K562 (cell line): Measurements from ENCODE around the gene TIPIN. TPM values are rescaled to one million over a fixed set of nuclear protein-coding genes. Genes with fewer than 3 reads are reported as not detected.

Experiments
- ATAC-seq: fragments of 200-7000 bp; cut with Tn5 transposase; 3 replicates; pipeline ENCODE4 v1.9.1; 2020; ENCODE audit warnings: moderate library complexity
- BruUV-seq: library from RNA; stranded (reverse); fragments of 400-500 nt; replicated peaks from 2 replicates; lab custom pipeline; 2021; lab: Mats Ljungman, UMichigan
- CTCF ChIA-PET: fragments of 300-600 bp; formaldehyde crosslinking; extraction: SDS; loops from one replicate; lab custom pipeline; 2021; ENCODE audit warnings: low intra/inter-chr PET ratio; lab: Yijun Ruan, JAX
- POLR2A ChIA-PET: fragments of 300-600, 350-650 bp; sonication (Branson Sonifier 250); formaldehyde crosslinking; extraction: SDS; loops from one replicate; lab custom pipeline; 2021; ENCODE audit warnings: antibody characterized with exemption, inconsistent platforms; lab: Yijun Ruan, JAX
- DNase-seq, 4 experiments: peaks; one replicate each; pipeline versions ENCODE4 v3.0.0 to v3.0.0-alpha.2; 2011 to 2018; ENCODE audit warnings: low spot score in 3 of 4, mixed read lengths in 3 of 4; ENCODE audit errors: extremely low read depth in 1 of 4
- FAIRE-seq: peaks from 2 replicates; lab custom pipeline; 2011; peaks lifted over from hg19 to GRCh38; lab: Jason Lieb, UNC
- H2AFZ ChIP-seq: 2 replicates; pipeline ENCODE4 v1.6.0; 2011; ENCODE audit warnings: low read depth, low read length, control low read depth, inconsistent platforms
- H3K27ac ChIP-seq: fragments of 200-600 bp; 3 replicates; pipeline ENCODE4 v1.8.0; 2011; ENCODE audit warnings: low read depth, mild to moderate bottlenecking, control low read depth, inconsistent platforms, low read length, moderate library complexity, mixed read lengths; ENCODE audit errors: extremely low read depth
- H3K27me3 ChIP-seq, 2 experiments: fragments of 300-600 bp in 1 of 2; 2 replicates in 1 of 2; 3 replicates in 1 of 2; pipeline versions ENCODE4 v1.6.0 to v1.8.0; 2011; ENCODE audit warnings: inconsistent platforms in 2 of 2, low read length in 2 of 2, mild to moderate bottlenecking in 1 of 2, mixed read lengths in 1 of 2, moderate library complexity in 1 of 2; ENCODE audit not compliant: control insufficient read depth in 2 of 2, insufficient read depth in 2 of 2
- H3K36me3 ChIP-seq: fragments of 300-600 bp; 3 replicates; pipeline ENCODE4 v1.8.0; 2011; ENCODE audit warnings: mild to moderate bottlenecking, low read length, inconsistent platforms; ENCODE audit not compliant: control insufficient read depth, insufficient read depth
- H3K4me1 ChIP-seq, 2 experiments: fragments of 200-600 bp in 1 of 2; replicated peaks in 1 of 2; 2 replicates in 1 of 2; 3 replicates in 1 of 2; pipeline versions ENCODE4 v1.5.1 to v1.8.0; 2011; ENCODE audit warnings: inconsistent platforms in 2 of 2, low read length in 2 of 2, mild to moderate bottlenecking in 1 of 2, mixed read lengths in 1 of 2, moderate library complexity in 1 of 2; ENCODE audit not compliant: control insufficient read depth in 2 of 2, insufficient read depth in 2 of 2
- H3K4me2 ChIP-seq: 2 replicates; pipeline ENCODE4 v1.6.1; 2011; ENCODE audit warnings: low read length, control low read depth, inconsistent platforms, mixed read lengths; ENCODE audit not compliant: insufficient read depth
- H3K4me3 ChIP-seq: fragments of 200-600 bp; sonication (generic), shearing (Covaris generic); 2 replicates; pipeline ENCODE4 v1.5.1; 2016; ENCODE audit warnings: control low read depth, inconsistent platforms
- H3K79me2 ChIP-seq: fragments of 200-600 bp; 3 replicates; pipeline ENCODE4 v1.8.0; 2011; ENCODE audit warnings: low read length, inconsistent platforms; ENCODE audit not compliant: control insufficient read depth, insufficient read depth
- H3K9ac ChIP-seq, 2 experiments: 2 replicates each; pipeline versions ENCODE4 v1.6.0 to v1.6.1; 2011; ENCODE audit warnings: low read depth in 2 of 2, low read length in 2 of 2, control low read depth in 1 of 2, inconsistent platforms in 1 of 2, mild to moderate bottlenecking in 1 of 2, mixed read lengths in 1 of 2; ENCODE audit not compliant: insufficient read depth in 1 of 2
- H3K9me1 ChIP-seq: one replicate; pipeline ENCODE4 v1.6.0; 2011; ENCODE audit warnings: inconsistent platforms, mild to moderate bottlenecking, low read length, moderate library complexity; ENCODE audit not compliant: control insufficient read depth, insufficient read depth
- H3K9me3 ChIP-seq: replicated peaks from 2 replicates; pipeline ENCODE4 v1.5.1; 2011; ENCODE audit warnings: low read depth, low read length, inconsistent platforms; ENCODE audit not compliant: control insufficient read depth, insufficient read depth
- H4K20me1 ChIP-seq: replicated peaks from 2 replicates; pipeline ENCODE4 v1.6.1; 2011; ENCODE audit warnings: low read length, inconsistent platforms, mixed read lengths; ENCODE audit not compliant: control insufficient read depth, insufficient read depth
- GTF2F1 ChIP-seq: IDR thresholded peaks from 2 replicates; pipeline ENCODE4 v1.6.1; 2011; ENCODE audit warnings: low read depth, low read length, improper control_type of control experiment
- NCOA6 ChIP-seq: fragments of 450-650 bp; IDR thresholded peaks from 2 replicates; pipeline ENCODE4 v1.6.1; 2017; ENCODE audit warnings: mild to moderate bottlenecking
- NR3C1 ChIP-seq: sonication (generic); formaldehyde crosslinking; IDR thresholded peaks from 2 replicates; pipeline ENCODE4 v1.8.1; 2022; ENCODE audit warnings: missing genetic modification reagents
- ZKSCAN1 ChIP-seq: fragments of 150-350 bp; IDR thresholded peaks from 2 replicates; pipeline ENCODE4 v1.6.1; 2016; ENCODE audit warnings: low read depth, low read length
- ZNF24 ChIP-seq: fragments of 450-650 bp; IDR thresholded peaks from 2 replicates; pipeline ENCODE4 v1.6.1; 2016
- ZNF785 ChIP-seq: fragments of 250-450 bp; sonication (Bioruptor Pico); IDR thresholded peaks from 2 replicates; pipeline ENCODE4 v1.4.0; 2020; ENCODE audit warnings: mild to moderate bottlenecking
- WGBS: fragments of 100-300 bp; shearing (Covaris generic); methylation state at CpG from one replicate; pipeline ENCODE4 v1.1.6; 2016; ENCODE audit warnings: low coverage, mixed read lengths; ENCODE audit not compliant: insufficient coverage; ENCODE audit errors: missing lambda C conversion rate; 5-methylcytosine and 5-hydroxymethylcytosine counted together
- in situ Hi-C: fragments of 300-500 bp; cut with MboI; formaldehyde crosslinking; loops from 4 replicates; pipeline ENCODE4 v1.15.0; 2018; ENCODE audit warnings: inconsistent platforms, mixed read lengths
- intact Hi-C: fragments of 100-400 bp; cut with micrococcal nuclease; formaldehyde crosslinking; loops from 2 replicates; pipeline ENCODE4 v1.14.2; 2022
- polyA plus RNA-seq, 8 experiments: library from polyadenylated mRNA; depleted of rRNA in 4 of 8; stranded (reverse) in 5 of 8; unstranded in 3 of 8; fragments of >200 nt; fragmentation: Nextera tagmentation in 2 of 8; fragmentation: Illumina TruSeq in 1 of 8; extraction: Ambion mirVana in 2 of 8; extraction: Trizol in 1 of 8; gene quantifications; 2 replicates each; pipeline versions ENCODE4 v1.2.1 to v1.2.3, GENCODE V29; 2011 to 2014; ENCODE audit warnings: inconsistent platforms in 1 of 8, missing spikeins in 1 of 8
- total RNA-seq, 7 experiments: library from RNA; depleted of rRNA in 6 of 7; stranded (reverse); fragments of >200 nt in 6 of 7; fragmentation: Illumina TruSeq in 2 of 7; extraction: Trizol in 2 of 7; gene quantifications; 2 replicates each; pipeline versions ENCODE4 v1.2.1 to v1.2.3, GENCODE V29; 2011 to 2021; ENCODE audit warnings: low replicate concordance in 1 of 7

TIPIN gene
- total and polyA plus RNA-seq, 9 of the 15 experiments (the other 6 are each of a cell fraction or from before 2014, with no cell fraction given), result 22.9 to 61.4 (median 42.0) TPM

- Histone ChIP-seq H3K4me2 (no peak overlapping the region), H3K9me3 (no peaks in the 10 kb centered on the region), H3K4me3 (no peak overlapping the region), H3K27me3 (no peaks in the 10 kb centered on the region), H3K9me1 (no peaks in the 10 kb centered on the region), H2AFZ (no peak overlapping the region), H3K4me1 (peaks cover 17 to 20% of the 10 kb centered on the region in 2 experiments), H4K20me1 (peaks cover 3% of the 10 kb centered on the region; the same call in 1 of the 2 replicates), H3K27ac (no peak overlapping the region), H3K9ac (no peak overlapping the region), H3K79me2 (peaks cover 17% of the 10 kb centered on the region), H3K36me3 (peaks cover 1% of the 10 kb centered on the region; the same call in 2 of the 3 replicates)
- in situ Hi-C loops, result no loop called here
- ChIA-PET CTCF (interaction anchor here (0.6 kb wide), 1 partner anchor 11 kb away, joined by 3 read pairs; no protein-coding TSS in a partner anchor), POLR2A (interaction anchor here (0.7 to 0.8 kb wide), 2 partner anchors 21 to 686 kb away, joined by 3 to 4 read pairs; no protein-coding TSS in a partner anchor)
- no TSS peak for BruUV-seq
- no peak for FAIRE-seq
- no peak for ATAC-seq
- DNase-seq, result no peak
- intact Hi-C loops, result loop anchor here (5.0 kb wide), 1 partner anchor 207 kb away; the partner anchor contains the start of gene SNAPC5
- no peak for TF ChIP-seq NR3C1 (CRISPR knock-in tag)
- no peak for TF ChIP-seq ZNF24
- no peak for TF ChIP-seq ZKSCAN1
These were observed 66.0 kb downstream of the TIPIN start for GRCh38 chr15:66290518-66290917.

GRCh38 chr15:66290007-66290406 lies 66.5 kb downstream of the TIPIN start:
- Histone ChIP-seq H3K9ac (no peak overlapping the region), H3K27me3 (no peaks in the 10 kb centered on the region), H2AFZ (no peak overlapping the region), H4K20me1 (peaks cover 3% of the 10 kb centered on the region; the same call in 1 of the 2 replicates), H3K4me1 (peaks cover 17 to 18% of the 10 kb centered on the region in 2 experiments), H3K4me2 (no peak overlapping the region), H3K9me1 (no peaks in the 10 kb centered on the region), H3K9me3 (no peaks in the 10 kb centered on the region), H3K79me2 (peaks cover 12% of the 10 kb centered on the region), H3K36me3 (no peaks in the 10 kb centered on the region), H3K4me3 (no peak overlapping the region), H3K27ac (no peak overlapping the region)
- ChIA-PET CTCF (interaction anchor here (0.6 kb wide), 1 partner anchor 11 kb away, joined by 3 read pairs; no protein-coding TSS in a partner anchor), POLR2A (interaction anchor here (0.7 kb wide), 1 partner anchor 686 kb away, joined by 3 read pairs; no protein-coding TSS in a partner anchor)
- no TSS peak for BruUV-seq
- whole genome bisulfite sequencing, result 47% methylated on average over 2 of the region's 3 CpGs
- FAIRE-seq, result no peak
- intact Hi-C loops (loop anchor here (5.0 kb wide), 1 partner anchor 207 kb away; the partner anchor contains the start of gene SNAPC5), in situ Hi-C loops (no loop called here)
- DNase-seq, result no peak
- no peak for TF ChIP-seq GTF2F1
- no peak for TF ChIP-seq NCOA6
- TF ChIP-seq ZNF785 (CRISPR knock-in tag), result no peak
- ATAC-seq, result no peak
